Suppressor macrophage treated with lipopolysaccharide for 4 hours (primary cell): ENCODE results near the gene HCRT.
"Not testable (repeated sequence)": the region's sequence is repeated elsewhere in the genome, so short reads cannot be mapped to it uniquely, and the experiment has no call there.

Experiments
- DNase-seq: peaks from one replicate; pipeline ENCODE4 v3.0.0-alpha.2; 2020

HCRT gene, protein sequence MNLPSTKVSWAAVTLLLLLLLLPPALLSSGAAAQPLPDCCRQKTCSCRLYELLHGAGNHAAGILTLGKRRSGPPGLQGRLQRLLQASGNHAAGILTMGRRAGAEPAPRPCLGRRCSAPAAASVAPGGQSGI

DNA sequence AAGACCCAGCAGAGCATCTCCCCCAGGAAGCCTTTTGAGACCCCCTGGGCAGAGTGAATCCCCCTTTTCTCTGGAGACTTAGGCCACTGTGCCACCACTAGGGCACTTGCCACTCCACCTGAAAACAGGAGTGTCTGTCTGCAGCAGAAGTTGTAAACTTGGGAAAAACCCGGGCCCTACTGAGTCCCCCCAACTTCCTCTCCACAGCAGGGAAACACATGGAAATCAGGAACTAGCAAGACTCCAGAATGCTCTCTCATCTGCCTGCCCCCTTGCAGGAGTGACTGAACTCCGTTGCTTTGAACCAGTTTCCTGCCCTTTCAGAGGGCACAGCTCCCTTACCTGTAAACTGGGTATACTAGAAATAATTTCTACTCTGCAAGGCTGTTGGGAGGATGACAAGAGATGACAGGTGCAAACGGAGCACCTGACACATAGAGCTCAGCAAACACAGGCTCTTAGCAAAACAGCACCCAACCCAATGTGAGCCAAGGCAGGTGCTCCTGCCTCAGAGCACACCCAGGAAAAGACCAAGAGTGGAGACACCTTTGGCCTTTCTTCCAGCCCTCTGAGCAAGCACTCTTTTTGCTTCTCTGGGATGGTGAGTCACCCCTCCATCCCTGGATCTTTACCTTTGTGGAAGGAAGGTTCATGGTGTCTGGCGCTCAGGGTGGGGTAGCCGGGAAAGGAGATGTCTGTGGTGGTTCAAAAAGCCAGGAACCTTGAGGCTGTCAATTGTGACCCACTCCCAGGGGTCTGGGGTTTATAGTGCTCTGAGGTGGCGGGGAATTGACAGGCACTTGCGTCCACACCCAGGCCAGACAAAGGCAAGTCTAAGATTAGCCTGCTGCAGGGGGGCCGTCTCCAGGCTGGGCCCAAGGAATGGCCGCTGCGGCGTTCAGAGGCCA lies at the start of gene HCRT:
TSS of gene HCRT (minus strand) at position 740 of the 908 bp plus-strand sequence. CDS start at position 653, 87 bp downstream.
- peak; percentile 72 for DNase-seq

DNA sequence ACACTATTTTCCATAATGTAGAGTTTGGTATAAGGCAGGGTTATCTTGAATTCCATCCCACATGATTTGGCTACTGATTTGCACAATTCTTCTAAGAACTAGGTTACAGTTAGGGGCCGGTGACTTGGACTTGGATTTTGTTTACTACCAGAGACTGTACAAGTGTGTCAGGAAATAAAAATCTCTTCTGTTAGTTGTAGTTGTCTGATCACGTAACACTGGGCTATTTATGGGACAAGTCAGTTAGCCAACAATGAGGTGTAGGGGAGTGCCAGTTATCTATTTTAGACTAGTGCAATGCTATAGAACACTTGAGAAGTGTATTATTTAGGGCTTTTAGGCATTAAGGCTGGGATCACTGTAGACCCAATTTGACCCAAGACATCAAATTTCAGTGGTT lies 48.7 kb upstream of the HCRT start:
- DNase-seq, result no peak

DNA sequence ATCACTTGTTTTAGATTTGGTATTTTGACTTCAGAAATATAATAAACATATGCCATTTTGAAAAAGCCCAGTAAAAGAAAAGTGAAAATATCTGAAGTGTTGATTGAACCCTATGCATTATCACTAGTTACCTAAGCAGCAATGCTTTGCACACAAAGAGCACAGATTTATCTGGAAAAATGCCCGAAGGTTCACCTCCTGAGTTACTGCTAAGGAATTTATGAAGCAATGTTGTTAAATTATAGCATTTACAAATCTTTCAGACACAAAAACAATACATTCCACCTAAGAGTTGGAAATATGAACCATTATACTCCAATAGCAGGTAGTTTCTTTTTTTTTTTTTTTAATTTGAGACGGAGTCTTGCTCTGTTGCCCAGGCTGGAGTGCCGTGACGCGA lies 47.9 kb upstream of the HCRT start:
- DNase-seq, result no peak

DNA sequence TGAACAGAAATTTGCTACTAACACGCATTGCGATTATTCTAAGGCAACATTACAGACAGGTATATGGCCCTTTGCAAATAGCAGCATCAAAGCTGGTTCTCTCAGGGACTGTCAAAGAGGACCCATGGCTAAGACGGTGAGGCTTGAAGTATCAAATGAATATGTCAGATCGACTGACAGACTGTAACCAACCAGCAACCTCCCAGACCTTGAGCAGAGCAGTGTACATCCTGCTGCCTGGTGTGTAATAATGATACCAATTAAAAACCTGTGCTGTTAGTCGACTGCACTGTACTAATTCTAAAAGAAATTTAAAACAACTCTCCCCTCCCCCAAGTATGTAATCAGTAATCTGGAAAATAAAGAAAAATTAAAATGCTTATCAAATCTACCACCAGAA lies 45.0 kb upstream of the HCRT start:
- no peak for DNase-seq

DNA sequence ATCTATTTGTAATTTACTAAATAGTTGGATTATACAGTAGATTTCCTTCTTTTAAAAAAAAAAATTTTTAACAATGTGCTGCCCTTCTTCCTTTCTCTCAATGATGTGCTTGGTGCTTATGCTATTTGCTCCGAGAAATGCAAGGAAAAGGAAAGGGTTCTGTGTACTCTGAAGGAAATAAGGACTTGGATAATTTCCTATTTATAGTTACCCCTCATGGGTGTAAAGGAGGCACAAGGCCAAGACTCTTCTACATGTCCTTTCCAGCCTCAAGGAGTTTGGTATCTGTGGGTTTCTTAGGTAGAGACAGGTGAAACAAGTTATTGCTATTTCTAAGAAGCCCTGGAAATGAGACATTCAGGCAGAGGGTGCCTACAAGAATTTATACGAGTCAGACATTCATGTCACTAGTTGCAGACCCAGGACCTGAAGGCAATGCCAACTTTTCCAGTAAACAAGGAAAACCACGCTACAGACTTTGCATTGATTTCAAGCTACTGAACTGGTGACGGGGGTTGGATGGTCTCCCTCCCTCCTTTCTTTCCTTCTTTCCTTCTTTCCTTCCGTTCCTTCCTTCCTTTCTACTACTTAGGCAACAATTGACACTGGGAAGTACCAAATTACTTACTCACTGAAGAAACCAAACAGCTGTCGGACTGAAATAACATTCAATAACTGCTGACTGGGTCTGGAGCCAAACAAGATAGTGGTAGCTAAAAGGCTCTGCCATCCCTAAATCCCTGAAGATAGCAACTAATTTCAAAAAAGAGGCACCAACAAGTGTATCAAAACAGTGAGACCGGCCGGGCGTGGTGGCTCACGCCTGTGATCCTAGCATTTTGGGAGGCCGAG lies 42.8 kb upstream of the HCRT start:
- no peak for DNase-seq

DNA sequence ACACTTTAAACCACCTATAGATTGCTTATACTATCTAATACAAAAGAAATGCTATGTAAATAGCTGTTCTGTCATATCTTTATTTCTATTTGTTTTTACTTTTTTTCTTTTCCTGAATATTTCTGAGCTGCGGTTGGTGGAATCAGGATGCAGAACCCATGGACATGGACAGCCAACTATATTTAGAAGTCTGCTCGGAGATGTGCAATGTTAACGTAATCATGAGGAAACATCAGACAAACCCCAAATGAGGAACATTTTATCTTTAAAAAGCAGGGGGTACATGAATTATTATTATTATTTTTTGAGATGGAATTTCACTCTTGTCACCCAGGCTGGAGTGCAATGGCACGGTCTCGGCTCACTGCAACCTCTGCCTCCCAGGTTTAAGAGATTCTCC lies 40.4 kb upstream of the HCRT start:
- peak; percentile 11 for DNase-seq

DNA sequence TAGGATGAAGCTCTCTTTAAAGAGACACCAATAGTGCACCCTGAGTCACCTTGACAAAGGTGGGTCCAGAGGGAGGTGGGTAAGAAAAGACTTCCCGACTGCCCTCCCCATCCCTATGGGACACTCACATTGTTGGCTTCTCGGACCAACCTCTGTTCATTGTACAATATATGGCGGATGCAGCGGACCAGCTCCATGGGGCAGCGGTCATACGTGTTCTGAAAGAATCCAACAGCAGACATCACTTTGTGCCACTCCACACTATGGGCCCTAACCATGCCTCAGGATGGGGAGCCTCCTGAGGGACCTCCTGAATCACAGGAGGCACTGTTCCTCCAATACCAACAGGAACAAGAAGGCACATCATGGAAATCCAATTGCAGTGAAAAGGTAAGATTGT lies 39.4 kb upstream of the HCRT start:
- DNase-seq, result no peak

DNA sequence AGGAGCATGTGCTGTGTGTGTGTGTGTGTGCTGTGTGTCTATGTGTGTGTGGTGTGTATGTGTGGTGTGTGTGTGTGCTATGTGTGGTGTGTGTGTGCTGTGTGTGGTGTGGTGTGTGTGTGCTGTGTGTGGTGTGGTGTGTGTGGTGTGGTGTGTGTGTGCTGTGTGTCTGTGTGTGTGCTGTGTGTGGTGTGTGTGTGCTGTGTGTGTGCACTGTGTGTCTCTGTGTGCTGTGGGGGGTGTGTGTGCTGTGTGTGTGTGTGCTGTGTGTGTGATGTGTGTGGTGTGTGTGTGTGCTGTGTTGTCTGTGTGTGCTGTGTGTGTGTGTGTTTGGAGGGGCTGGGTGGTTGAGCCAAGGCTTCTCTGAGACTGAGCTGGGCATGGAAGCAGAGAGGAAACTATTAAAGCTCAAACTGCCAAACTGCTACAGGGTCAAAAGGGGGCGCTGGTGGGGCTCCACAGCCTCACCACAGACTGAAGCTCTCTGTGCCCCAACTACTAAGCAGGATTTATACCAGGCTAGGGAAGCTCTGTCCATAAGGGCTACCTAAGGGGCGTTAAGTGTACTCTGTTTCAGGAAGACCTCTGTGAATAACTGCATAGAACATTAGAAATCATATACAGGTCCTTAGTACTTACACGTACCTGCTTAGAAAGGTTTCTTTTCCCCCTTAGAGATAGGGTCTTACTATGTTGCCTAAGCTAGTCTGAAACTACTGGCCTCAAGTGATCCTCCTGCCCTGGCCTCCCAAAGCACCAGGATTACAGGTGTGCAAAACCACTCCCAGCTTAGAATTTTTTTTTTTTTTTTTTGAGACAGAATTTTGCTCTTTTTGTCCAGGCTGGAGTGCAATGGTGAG lies 36.9 kb upstream of the HCRT start:
- DNase-seq, result peak; percentile 73

DNA sequence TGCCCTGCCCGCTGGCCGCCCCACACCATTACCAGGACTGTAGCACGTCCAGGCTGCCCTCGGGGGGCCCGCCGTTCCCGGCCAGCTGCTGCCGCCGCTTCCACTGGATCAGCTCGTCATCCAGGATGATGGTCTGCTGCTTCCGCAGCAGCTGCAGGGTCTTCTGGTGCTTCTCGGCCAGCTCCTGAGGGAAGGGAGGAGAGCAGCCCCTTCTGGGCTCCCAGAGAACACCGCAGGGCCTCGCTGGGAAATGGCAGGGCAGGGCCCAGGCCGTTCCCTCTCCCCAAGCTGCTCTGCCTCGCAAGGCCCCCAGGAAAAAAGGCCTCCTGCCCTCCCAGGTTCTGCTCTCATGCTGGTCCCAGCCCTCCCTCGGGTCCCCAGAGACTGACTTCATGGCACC lies 34.0 kb upstream of the HCRT start:
- not testable (repeated sequence) for DNase-seq

DNA sequence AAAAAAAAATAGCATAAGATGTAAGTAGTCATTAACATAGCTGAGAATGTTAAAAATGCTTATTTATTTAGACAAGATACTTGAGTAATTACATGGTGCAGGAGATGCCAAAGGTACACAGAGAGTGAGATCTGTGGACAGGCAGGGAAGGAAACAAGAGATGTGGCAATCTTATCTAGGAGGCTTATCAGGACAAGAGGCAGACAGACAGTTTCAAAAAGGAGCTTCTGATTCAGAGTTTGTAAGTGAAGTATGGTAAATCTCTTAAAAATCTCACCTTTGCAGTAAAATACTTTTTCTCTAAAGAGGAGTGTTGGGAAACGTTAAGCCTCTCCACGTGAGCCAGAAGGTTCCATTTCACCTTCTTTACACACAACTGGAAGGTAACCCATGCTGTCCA lies 28.9 kb upstream of the HCRT start:
- no peak for DNase-seq

DNA sequence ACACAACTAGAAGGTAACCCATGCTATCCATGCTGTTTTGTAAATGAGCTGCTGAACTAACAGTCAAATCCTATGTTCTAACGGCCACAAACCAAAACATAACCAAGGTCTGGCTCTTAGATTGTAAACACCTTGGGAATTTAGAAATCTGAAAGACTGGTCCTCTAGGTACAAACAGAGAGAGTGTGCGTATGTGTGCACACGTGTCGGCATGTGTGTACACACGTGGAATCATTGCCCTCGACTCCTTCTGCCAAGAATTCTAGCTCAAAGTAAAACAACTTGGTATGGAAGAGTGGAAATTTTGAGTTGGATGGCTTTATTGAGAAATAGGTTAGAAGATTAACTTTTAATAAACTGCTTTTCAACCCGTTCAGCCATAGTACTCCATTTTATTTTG lies 27.1 kb upstream of the HCRT start:
- no peak for DNase-seq

DNA sequence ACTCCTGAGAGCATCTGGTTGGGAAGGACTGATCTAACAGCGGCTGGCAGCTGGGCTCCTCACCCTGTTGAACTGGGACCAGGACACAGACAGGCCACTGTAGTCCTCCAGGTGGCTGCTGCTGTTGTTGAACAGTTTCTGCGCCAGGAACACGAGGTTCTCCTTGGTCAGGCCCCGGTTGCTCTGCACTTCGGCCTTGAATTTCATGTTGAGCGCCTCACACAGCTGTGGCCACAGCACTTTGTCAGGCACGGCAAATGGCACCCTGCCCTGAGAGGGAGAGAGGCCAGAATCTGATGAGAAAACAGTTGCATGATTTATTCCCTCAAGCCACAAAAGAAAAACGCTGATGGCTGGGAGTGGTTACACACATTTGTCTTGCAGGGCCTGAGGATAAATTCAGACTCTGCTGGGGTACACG lies 26.7 kb upstream of the HCRT start:
- not testable (repeated sequence) for DNase-seq

DNA sequence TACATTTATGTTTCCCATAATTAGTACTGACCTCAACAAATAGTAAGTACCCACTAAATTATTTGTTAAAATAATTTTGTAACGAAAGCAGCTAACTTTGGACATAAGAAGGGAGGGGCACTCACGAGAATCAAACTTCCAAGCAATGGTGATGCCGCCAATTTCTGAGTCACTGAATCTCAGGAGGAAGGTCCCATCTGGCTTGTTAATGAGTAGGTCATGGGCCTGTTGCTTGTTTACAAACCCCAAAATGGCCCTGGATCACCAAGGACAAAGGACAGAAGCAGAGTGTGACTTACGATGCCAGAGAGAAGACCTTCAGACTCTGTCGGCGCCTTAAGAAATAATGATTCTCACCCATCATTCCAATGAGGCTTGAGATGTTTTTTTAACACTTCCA lies 24.8 kb upstream of the HCRT start:
- no peak for DNase-seq

DNA sequence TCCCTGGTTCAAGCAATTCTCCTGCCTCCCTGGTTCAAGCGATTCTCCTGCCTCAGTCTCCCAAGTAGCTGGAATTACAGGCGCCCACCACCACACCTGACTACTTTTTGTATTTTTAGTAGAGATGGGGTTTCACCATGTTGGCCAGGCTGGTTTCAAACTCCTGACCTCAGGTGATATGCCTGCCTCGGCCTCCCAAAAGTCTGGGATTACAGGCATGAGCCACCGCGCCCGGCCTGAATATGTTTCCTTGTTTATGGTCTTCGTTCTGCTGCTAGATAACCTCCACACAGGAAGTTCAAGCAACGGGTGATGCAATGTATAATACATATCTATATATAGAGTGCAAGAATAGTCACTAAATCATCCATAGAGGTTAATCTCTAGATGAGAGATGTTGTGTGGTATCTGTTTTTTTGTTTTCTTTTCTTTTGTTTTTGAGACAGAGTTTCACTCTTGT lies 20.9 kb upstream of the HCRT start:
- peak; percentile 54 for DNase-seq

DNA sequence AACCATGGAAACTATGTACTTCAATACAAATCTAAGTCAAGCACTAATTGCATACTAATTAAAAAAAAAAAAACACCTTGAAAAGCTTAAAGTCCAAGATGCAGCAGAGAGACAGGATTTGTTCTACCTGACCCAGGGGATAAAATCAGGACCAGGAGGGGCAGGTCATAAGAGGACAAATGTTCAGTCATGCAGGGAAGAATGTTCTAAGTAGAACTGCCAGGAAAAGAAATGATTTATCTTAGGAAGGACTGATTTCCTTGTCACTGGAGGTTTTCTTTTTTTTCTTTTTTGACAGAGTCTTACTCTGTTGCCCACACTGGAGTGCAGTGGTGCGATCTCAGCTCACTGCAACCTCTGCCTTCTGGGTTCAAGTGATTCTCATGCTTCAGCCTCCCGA lies 18.1 kb upstream of the HCRT start:
- DNase-seq, result no peak

DNA sequence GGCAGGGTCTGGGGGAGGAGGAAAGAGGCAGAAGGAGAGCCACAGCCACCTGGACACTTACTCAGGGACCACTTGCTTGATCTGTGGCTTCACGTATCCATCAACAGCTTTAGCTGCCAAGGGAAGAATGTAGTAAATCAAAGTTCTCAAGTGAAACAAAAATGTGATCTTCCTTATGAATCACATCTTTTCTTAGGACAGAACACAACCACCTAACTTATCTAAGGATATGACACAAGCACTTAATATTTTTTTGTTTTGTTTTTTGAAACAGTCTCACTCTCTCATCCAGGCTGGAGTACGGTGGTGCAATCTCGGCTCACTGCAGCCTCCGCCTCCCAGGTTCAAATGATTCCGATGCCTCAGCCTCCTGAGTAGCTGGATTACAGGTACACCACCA lies 17.4 kb upstream of the HCRT start:
- no peak for DNase-seq

DNA sequence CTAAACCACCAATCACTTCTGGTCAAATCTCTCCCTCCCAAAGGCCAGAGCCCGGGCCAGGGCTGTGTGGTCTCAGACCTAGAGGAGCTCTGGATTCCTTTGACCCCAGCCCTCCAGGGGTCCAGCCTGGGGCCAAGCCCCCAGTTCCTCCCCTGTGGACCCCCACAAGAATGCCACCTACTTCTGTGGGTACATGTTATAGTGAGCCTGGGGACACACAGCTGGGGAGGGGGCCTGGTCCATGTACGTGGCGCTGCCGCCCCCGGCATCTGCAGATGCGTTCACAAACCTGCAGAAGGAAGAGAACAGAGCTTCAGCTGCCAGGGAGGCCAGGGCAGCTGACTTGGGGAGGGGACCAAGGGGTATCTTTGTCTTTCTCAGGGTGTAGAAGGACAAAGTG lies 16.9 kb upstream of the HCRT start:
- DNase-seq, result no peak

DNA sequence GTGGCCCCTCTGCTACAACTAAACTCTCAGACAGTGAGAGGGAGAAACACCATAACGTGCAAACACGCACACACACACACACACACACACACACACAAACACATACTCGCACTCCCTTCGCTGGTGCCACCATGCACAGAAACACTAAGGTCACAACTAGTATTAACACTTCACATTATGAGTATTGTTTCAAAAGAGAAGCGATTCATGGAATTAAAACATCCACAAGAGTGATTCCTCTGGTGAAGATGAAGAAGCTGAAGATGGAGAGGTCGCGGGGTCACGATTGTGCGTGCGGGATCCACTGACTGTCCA lies 16.2 kb upstream of the HCRT start:
- DNase-seq, result no peak

DNA sequence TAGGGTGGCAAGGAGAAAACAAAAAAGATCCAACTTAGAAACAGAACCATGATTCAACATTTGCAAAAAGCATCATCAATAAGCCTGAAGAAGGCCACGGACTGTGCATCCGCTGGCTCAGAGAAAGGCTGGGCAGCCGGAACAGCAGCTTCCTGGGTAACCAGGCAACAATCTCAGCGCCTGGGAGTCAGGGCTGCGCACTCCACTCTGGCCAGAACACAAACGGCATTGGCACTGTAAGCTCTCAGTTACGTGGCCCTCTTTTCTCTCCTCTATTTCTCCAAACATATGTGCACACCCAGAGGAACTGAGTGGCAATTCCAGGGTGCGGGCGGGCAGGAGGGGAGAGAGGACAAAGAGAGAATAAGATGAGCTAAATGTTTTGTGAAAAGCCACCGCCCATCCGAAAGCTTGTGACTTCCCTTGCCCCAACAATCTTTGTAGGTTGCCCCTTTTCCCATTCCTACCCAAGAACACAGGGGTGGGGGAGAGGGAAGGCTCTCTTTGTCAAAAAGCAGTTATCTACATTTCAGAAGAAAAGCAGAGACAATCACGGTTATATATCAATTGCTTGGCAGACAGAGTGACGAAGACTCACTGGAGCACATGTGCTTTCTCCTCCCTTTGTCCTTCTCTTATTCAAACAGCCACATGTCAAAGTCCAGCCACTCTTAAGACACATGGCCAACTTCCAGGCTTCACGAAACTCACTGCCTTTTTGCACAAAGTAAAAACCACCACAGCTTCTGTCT lies 15.6 kb upstream of the HCRT start:
- no peak for DNase-seq

DNA sequence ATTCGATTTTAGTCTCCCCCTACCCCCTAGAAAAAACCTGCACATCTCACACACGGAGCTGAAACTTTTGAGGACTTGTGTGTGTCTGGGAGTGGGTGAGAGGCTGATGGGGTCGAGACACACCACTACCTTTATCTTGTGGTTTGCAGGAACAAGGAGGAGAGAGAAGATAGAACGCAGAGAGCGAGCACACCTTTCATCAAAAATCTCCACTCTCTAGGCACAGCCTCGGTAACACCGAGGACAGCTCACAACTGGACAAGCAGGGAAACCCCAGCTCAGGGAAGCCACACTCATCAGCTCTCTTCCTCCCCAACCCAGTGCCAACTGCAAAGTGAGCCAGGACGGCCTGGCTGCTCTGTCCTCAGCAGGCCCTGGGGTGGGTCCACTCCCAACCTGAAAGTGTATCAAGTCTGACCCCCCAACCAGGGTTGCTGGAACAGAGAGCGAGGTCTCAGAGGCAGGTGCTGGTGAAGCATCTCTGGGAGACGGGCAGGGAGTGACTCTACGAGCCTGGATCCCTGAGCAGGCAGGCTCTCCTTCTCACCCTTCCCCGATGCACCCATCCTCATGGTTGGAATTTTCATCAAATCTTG lies 14.3 kb upstream of the HCRT start:
- DNase-seq, result no peak

DNA sequence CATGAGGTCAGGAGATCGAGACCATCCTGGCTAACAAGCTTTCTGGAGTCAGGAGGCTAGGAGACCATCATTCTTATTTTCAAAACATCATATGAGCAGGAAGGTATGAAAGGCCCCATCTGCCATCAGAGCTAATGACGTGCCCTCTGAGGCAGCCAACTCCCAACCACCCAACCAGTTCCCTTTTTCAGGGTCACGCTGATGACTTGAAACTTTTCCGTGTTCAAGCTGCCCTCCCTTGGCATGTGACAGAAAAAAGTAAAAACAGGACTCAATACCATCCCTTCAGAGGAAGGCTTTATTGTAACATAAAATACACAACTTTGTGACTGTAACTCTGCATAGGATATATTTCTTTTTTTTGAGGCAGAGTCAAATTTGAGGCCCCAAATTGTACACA lies 13.6 kb upstream of the HCRT start:
- peak; percentile 91 for DNase-seq
